Measurements from ENCODE around the gene INPP1.
"Not testable (repeated sequence)": the region's sequence is repeated elsewhere in the genome, so short reads cannot be mapped to it uniquely, and the experiment has no call there.

Gene INPP1

GRCh38 chr2:190343536-190344275 is at the start of gene INPP1:
INPP1 (plus strand) TSS chr2:190343589; CDS start chr2:190360103, 16,514 bp downstream.
- H3K4me3 ChIP-seq (ENCODE audit: control insufficient read depth, low read depth, low read length) = peak within 1 kb of the TSS; percentile 71
- peak; percentile 69 for DNase-seq (ENCODE audit: low read depth)
- no peak for TF ChIP-seq CTCF (conservative IDR thresholded peaks at IDR 0.05; ENCODE audit: control insufficient read depth, insufficient read depth, low read depth, low read length)

- H3K4me3 ChIP-seq (ENCODE audit: control insufficient read depth, low read depth, low read length); DNase-seq (ENCODE audit: low read depth): not testable (repeated sequence)
Observed at GRCh38 chr2:190297880-190298279, 45.5 kb upstream of the INPP1 start.

- no peak overlapping the region for H3K4me3 ChIP-seq (ENCODE audit: control insufficient read depth, low read depth, low read length)
- DNase-seq (ENCODE audit: low read depth) = no peak
- no peak for TF ChIP-seq CTCF (conservative IDR thresholded peaks at IDR 0.05; ENCODE audit: control insufficient read depth, insufficient read depth, low read depth, low read length)
Observed at GRCh38 chr2:190301032-190301431, 42.4 kb upstream of the INPP1 start.

GRCh38 chr2:190302052-190302451 is 41.3 kb upstream of the INPP1 start:
- DNase-seq (ENCODE audit: low read depth) = no peak
- H3K4me3 ChIP-seq (ENCODE audit: control insufficient read depth, low read depth, low read length) = no peak overlapping the region
- no peak for TF ChIP-seq CTCF (conservative IDR thresholded peaks at IDR 0.05; ENCODE audit: control insufficient read depth, insufficient read depth, low read depth, low read length)

- DNase-seq (ENCODE audit: low read depth) = no peak
- no peak for TF ChIP-seq CTCF (conservative IDR thresholded peaks at IDR 0.05; ENCODE audit: control insufficient read depth, insufficient read depth, low read depth, low read length)
Observed at GRCh38 chr2:190303647-190304046, 39.7 kb upstream of the INPP1 start.

GRCh38 chr2:190304404-190304803 is 39.0 kb upstream of the INPP1 start:
- H3K4me3 ChIP-seq (ENCODE audit: control insufficient read depth, low read depth, low read length) = no peak overlapping the region
- TF ChIP-seq CTCF (conservative IDR thresholded peaks at IDR 0.05; ENCODE audit: control insufficient read depth, insufficient read depth, low read depth, low read length) = no peak
- DNase-seq (ENCODE audit: low read depth) = no peak

More at GRCh38 chr2:190303647-190304046, 39.7 kb upstream of the INPP1 start:
- H3K4me3 ChIP-seq (ENCODE audit: control insufficient read depth, low read depth, low read length) = no peak overlapping the region

- no peak overlapping the region for H3K4me3 ChIP-seq (ENCODE audit: control insufficient read depth, low read depth, low read length)
- no peak for TF ChIP-seq CTCF (conservative IDR thresholded peaks at IDR 0.05; ENCODE audit: control insufficient read depth, insufficient read depth, low read depth, low read length)
- no peak for DNase-seq (ENCODE audit: low read depth)
Observed at GRCh38 chr2:190308031-190308430, 35.4 kb upstream of the INPP1 start.
